NOMO-1 treated with dmso at 0.1 percent for 144 hours (cell line): ENCODE results near the gene RERE.

ENCODE experiments used
- DNase-seq: peaks from one replicate; lab custom pipeline; 2025; ENCODE audit not compliant: unreplicated experiment; lab: John Stamatoyannopoulos, UW

Gene RERE

DNA sequence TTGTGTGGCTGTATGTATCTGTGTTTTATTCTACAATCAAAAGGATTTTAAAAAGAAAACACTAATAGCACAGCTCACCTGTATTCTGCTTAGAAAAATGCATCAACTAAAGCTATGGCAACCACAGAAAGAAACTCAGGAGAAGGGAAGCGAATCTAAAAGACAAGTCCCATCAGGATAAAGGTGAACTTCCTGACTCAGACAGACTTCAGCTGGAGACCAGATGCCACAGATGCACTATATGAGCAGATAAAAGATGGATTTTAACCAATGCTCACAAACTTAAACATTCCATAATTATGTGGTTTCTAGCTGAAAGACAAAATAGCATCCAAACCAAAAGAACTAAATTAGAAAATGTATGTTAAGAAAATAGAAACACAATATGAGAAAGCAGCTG is 231.0 kb downstream of the RERE start:
- no peak for DNase-seq

DNA sequence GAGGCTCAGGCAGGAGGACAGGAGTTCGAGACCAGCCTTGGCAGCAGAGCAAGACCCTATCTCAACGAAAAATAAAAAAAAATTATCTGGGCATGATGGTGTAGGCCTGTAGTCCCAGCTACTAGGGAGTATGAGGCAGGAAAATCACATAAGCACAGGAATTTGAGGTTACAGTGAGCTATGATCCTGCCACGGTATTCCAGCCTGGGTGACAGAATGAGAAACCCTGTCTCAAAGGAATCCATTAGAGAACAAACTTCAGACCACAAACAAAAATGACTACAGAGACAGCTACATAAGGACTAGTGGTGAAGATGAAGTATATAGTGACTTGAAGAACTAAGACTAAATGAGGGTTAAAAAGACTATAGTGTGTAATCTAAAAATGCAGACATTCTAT is 233.1 kb downstream of the RERE start:
- DNase-seq = no peak

DNA sequence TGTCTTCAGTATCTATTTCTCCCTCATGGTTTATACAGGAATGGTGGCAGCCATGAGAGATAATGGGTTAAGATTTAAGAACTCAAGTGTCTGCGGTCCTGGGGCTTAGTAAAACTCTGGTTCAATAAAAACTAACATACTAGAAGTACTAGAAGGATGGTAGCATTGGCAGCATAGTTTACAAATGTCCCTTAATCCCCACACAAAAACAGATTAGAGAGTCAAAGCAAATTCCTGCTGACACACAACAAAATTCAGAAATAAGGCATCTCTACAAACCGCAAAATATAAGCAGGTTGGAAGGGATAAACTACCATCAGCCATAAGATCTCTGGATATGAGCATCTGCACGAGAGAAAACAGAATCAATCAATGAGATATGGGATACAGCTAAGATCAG is 234.4 kb downstream of the RERE start:
- DNase-seq = no peak

DNA sequence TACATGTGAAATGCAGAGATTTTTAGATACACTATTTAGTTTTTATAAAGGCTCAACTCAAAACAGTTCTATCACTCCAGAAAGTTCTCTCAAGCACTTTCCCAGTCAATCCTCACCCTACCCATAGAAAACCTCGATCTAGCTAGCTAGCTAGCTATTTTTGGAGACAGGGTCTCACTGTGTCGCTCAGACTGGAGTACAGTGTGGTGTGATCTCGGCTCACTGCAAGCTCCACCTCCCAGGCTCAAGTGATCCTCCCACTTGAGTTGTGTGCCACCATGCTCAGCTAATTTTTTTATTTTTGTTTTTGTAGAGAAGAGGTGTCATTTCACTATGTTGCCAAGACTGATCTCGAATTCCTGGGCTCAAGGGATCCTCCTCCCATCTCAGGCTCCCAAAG is 236.9 kb downstream of the RERE start:
- DNase-seq = no peak

DNA sequence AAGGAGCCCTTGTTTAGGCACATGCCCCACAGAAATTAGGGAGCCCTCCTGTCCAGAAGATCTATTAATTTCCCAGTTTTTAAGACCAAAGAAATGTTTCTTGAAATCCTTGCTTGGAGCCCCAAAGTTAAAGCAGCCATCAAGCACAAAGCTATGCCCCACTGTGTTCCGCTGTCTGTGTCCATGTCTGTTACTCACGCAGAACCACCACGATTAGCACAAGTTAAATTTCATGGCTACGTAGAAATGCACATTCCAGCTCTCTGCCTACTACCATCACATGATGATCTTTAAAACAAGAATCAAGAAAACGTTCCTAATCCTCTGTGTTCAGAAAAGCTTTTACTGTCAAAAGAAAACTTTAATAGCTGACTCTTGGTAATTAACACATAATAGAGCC is 238.5 kb downstream of the RERE start:
- no peak for DNase-seq

DNA sequence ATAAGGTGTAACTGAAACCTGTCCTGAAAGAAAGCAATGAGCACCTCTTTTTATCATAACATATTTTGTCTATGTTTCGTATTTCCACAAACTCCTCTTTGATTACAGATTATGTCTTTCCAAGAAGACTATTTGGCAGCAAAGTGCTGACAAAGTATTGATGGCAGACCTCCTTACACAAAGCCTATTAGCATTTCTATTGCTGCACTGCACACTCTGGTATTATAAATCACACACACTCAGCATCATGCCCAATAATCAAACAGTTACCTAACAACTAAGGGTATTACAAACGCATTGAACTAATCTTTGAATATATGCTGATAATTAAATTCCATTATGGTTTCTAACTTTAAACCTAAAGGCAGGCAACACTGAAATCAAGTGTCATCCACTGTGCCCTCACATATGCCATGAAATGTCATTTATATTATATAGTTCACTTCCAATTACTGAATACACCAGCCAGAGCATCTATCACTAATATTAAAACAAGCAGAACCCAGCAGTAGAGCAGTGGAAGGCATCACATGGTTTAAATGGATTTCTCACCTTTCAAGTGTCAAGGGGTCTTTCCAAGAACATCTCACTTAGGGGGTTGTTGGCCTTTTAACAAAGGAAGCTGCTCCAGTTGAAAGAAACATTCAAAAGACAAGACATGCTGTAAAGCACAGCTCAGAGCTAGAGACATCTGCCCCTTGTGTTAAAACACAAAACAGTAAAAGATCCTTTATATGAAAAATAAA is 239.1 kb downstream of the RERE start:
- no peak for DNase-seq

DNA sequence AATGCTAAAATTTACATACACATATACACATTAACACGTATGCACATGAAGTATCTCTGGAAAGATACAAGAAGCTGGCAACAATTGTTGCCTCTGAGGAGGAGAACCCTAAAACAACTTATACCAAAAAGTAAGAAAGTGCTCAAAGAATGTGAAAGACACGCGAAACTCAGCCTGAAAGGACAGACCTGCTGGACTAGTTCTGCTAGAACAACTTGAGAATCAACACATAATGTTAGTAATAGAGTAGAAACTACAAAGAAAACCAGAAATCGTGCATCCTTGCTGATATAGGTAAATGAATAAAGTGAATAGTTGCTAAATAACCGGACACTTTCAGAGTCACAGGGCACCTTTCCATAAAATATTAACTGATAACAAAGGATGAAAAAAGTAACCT is 242.5 kb downstream of the RERE start:
- no peak for DNase-seq

DNA sequence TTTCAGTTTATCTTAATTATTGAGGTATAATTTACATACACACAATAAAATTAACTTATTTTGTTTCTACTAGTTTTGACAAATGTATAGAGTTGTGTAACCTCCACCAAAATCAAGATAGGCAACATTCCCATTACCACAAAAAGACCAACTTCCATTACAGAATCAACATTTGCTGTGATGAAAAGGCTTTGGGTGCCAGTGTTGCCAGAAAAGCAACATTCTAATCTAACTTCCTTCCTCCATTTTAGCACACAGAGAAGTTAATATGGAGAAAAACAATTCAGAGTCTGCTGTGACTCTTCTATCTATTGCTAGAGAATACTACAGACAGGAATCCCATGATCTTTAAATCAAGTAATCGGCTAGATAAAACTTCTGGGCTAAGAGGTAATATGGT is 245.3 kb downstream of the RERE start:
- DNase-seq = no peak

DNA sequence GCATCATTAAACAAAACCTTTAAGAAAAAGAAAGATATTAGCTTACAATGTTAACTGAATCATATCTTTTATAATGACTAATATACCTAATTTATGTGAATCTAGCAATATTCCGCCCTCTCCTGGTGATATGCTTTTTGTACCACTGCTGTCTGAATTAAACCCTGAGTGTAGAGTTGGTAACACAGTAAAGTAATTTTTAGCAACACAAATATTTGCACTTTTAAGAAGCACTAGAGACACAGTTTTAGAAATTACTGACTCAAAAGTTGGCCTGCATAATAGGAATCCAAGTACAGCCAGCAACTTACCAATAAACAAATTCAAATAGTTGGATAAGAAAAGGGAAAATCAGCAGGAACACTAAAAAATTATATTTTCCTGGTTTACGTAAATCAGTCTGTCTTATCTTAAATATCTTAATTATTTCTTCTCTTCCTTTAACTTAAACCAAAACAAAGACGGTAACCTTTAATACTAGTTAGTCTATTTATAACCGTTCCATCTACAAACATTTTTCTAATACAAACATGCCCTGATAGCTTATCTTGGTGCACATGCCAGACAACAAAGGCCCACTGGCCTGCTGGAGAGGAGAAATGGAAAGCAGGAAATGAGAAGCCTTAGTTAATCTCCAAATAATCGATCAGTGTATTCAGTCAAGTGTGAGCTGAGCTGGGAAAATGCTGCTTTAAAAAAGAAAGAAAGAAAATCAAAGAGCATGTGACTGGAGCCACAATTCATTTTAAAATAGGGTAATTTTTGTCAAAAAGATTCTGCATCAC is 246.0 kb downstream of the RERE start:
- no peak for DNase-seq

DNA sequence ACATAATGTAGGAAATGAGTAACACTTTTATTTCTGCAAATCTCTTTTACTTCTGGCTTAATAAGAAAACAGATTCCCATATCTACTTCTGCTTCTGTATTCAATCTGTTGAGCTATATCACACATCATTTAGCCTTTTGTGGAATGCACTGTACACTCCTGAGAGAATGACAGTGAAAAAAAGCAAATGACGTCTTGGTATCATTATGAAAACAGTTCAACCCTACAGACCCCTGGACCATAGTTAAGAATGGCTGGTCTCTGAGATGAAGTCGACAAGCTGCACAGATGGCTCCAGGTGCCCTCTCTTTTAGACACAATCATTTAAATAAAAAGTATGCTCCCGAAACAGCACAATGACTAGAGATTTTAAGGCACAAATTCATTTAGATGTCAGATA is 247.0 kb downstream of the RERE start:
- DNase-seq = no peak

DNA sequence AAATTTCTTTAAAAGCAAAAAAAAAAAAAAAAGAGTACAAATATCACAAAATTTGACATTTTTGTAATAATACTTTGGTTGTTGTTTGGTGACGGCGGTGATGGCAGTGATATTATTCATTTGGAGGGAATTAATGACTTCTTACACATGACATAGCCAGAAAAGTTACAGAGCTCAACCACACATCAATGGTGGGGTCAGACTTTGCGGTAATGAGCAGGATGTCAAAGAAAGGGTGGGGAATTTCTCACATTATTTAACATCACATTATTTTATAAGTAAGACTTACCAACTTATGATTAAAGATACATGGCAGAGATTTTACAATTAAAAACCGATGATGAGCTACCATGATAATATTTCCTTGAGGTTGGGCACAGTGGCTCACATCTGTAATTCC is 248.2 kb downstream of the RERE start:
- DNase-seq = no peak

DNA sequence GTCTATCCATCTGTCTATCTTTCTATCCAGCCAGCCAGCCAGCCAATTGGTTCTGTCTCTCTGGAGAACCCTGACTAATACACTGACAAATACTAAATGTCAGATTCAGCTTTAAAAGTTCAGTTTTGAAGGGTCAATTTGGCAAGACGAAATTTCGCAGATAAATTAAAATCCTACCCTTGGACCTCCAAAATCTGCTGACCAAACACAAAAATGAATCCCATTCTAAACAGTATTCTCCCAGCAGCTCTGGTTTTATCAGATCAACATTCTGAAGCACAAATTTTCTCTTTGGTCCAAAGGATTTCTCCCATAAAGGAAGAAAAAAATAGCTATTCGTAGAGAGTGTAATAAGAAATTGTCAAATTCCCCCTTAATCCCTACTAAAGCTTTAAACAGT is 248.6 kb downstream of the RERE start:
- no peak for DNase-seq

DNA sequence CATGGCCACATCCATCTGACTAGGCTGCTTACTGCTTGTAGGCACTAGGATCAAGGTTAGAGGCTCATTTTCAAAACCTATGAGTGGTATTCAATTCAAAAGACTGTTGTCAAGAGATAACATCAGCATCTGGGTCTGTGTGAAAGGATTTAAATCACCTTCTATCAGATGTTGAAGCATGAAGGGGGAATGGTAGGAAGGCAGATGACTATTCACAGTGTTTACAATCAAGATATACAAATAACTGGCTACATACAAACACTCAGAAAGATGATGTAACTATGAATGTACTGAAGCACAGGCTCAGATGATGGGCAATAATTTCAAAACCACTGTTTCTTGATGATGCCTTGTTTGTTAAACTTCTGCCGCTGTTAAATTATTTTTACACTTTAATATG is 250.3 kb downstream of the RERE start:
- no peak for DNase-seq

DNA sequence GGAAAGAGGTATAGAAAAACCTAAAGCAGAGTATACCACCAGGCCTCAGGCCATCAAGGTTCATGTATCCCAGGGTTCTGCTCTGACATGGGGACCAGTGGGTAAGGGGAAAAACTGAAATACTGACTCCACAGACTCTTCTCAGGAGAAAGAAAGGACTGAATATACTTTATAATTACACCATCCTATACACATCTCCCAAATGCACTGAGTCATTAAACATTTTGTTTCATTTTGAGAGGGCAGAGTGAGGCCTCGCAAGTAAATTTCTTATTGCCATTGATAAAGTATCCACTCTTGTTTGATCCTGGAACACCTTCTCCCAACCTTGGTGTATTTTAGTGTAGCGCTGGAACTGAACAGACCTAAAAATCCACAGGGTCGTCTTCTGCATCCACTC is 251.6 kb downstream of the RERE start:
- DNase-seq = no peak

DNA sequence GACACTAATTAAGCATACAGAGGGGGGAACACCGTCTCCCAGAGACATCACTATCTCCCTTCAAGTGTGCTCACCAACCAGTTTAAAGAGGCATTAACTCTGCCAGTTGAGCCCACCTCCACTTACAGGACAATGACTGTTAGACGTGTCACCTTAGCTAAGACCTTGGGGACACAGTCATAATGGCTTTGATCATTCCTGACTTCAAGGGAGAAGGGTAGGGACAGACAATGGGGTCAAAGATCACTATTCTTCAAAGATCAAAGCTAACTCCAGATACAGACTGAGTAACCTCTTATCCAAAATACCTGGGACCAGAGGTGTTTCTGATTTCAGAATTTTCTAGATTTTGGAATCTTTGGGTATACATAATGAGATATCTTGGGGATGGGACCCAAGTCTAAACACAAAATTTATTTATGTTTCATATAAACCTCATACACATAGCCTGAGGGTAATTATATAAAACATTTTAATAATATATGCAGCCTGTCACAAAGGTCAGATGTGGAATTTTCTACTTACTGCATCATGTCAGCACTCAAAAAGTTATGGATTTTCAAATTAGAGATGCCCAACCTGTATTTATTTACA is 253.4 kb downstream of the RERE start:
- no peak for DNase-seq

DNA sequence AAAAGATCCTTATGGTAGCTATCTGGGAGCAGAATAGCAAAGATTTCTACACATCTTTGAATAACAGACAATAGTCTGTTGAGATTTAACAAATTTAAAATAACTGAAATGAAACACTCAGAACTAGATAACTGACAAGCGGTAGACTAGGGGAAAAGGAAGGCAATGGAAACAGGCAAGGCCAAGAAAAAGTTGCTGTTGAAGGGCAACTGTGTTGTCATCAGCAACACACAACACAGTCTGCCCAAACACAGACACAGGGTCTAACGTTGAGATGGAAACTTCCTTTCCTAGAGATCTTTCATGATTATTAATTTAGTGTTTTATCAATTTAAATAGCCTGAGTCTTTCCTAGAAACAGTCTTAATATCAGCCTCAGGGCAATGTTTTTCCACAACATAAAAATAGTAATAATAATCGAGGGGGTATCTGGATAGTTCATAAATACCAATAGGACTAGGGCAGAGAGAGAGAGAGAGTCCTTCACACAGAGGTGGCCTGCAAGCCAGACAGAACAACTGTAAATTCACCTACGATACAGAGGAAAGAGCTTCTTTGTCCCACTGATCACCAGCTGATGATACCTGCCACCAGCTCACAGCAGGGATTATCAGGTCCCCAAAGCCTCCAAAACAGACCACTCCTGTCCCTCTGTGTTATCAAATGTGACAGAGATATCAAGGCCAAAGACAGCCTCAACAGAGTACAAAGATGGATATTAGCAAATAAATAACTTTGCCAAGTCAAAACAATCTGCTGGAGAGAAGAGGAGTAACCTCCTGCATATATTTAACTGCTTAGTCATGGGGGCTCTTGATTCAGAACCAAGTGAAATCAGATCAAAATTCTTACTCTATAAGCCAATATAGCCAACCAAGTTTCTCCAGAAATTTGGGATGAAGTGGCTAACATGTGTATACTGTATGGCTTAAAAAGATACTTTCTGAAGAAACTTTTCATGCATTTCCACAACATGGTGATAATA is 254.3 kb downstream of the RERE start:
- DNase-seq = no peak

DNA sequence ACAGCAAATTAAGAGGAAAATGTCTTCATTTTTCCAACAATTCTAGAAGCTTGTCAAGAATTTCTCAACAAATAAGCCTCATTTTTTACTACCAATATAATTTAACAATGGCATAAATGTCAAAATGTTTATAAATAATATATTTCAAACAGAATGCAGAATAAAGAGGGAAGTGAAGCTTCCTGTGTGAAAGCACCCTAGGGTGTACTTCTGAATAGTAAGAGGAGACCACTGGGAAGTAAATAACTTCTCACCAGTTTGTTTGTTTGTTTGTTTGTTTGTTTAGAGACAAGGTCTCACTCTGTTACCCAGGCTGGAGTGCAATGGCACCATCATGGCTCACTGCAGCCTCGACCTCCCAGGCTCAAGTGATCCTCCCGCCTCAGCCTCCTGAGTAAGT is 255.2 kb downstream of the RERE start:
- no peak for DNase-seq

DNA sequence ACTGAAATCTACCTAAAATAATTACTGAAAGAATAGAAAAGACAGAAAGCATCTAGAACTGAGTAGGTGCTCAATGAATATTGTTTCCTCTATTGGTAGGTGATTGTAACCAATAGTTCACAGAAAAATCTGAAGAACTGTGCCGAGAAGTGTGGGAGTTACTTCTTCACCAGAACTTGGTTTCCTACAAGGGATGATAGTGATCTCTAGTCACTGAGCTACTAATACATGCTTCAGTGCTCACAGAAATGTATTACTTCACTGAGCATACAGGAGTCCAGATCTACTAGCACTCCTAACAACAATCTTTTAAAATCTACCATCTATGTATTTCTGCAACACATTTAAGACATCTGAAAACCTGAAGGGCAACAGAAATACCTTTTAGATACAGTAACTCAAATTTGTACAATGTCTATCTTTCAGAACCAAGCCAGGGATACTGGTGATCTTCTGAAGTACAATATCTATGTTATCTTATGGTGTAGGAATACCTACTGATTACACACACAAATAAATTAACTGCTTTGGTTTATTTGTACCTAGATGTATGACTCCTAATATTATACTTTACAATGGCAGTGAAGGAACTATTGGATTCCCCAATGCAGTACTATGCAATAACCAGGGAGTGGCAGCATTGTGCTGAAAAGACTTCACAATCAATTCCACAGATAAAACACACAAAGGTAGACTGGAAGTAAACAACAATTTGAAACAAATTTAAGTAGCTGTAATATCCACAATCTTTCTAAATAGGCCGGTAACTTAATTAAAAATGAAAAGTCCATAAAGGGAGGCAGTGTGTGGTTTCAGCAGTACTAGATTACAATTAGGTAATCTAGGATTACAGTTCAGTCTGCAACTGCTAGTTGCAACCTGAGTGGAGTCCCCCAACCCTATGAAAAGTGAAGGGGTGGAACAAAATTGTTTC is 256.6 kb downstream of the RERE start:
- DNase-seq = no peak

DNA sequence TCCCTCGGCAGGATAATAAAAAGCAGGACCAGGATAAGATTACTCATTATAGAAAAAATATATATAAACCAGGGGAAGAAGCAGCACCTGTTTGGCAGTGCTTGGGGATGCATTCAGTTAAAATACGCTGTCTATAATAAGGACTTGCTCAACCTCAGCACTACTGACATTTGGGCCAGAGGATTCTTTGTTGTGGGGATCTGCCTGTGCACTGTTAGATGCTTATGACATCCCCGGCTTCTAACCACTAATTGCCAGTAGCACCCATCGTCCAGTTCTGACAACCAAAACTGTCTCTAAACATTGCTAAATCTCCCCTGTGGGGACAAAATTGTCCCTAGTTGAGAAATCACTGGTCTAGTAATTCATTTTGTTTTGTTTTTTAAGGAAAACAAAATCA is 257.4 kb downstream of the RERE start:
- DNase-seq = peak; percentile 69

DNA sequence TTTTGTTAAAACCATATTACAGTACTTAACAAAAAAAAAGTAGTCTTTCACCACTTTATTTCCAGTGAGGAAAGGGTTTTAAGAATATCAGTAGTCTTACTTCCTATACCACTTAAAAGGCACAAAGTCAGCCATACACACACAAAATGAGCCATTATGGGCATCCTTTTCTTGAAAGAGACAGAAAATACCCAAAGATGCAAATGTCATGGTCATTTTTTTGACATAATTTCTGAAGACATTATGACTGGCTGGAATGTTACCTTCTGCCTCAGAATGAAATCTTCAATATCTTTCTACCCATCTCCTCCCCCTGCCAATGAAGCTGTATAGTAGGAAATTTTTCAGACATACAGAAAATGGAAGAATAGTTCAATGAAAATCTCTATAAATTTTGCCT is 261.9 kb downstream of the RERE start:
- no peak for DNase-seq
